HG02571 (cell line): Measurements from ENCODE around the gene TTLL9.
A peak's percentile ranks its signal among the peaks of the same experiment; 100 is the strongest.
"Not testable (repeated sequence)": the region's sequence is repeated elsewhere in the genome, so short reads cannot be mapped to it uniquely, and the experiment has no call there.

Source experiments
- ATAC-seq: cut with Tn5 transposase; IDR thresholded peaks from one replicate; pipeline ENCODE4 v1.9.1; 2021; ENCODE audit warnings: mild to moderate bottlenecking, moderate library complexity; ENCODE audit not compliant: unreplicated experiment

TTLL9 gene

GRCh38 chr20:31869942-31870725 is at the start of gene TTLL9, which contains the start of gene DUSP15:
TTLL9 (plus strand) TSS chr20:31870634; CDS start chr20:31871127, 493 bp downstream.
DUSP15 (minus strand) TSS chr20:31870527; CDS start chr20:31870337, 190 bp downstream.
- ATAC-seq: no peak

GRCh38 chr20:31821427-31821826 is 49.0 kb upstream of the TTLL9 start:
- ATAC-seq: no peak

GRCh38 chr20:31822421-31823330 is 47.8 kb upstream of the TTLL9 start:
- ATAC-seq: peak; percentile 53

GRCh38 chr20:31823360-31824124 is 46.9 kb upstream of the TTLL9 start:
- no peak for ATAC-seq

GRCh38 chr20:31824125-31824485 is 46.3 kb upstream of the TTLL9 start:
- no peak for ATAC-seq

GRCh38 chr20:31824554-31825313 is 45.7 kb upstream of the TTLL9 start:
- no peak for ATAC-seq

- no peak for ATAC-seq
Measured at GRCh38 chr20:31826074-31826473, 44.4 kb upstream of the TTLL9 start.

GRCh38 chr20:31827059-31827458 is 43.4 kb upstream of the TTLL9 start:
- no peak for ATAC-seq

- not testable (repeated sequence) for ATAC-seq
Measured at GRCh38 chr20:31828016-31828415, 42.4 kb upstream of the TTLL9 start.

GRCh38 chr20:31829731-31830130 is 40.7 kb upstream of the TTLL9 start:
- ATAC-seq: no peak

- ATAC-seq: no peak
Measured at GRCh38 chr20:31830406-31830981, 39.9 kb upstream of the TTLL9 start.

GRCh38 chr20:31831211-31831610 is 39.2 kb upstream of the TTLL9 start:
- no peak for ATAC-seq

- ATAC-seq: no peak
Measured at GRCh38 chr20:31831771-31832306, 38.6 kb upstream of the TTLL9 start.

GRCh38 chr20:31833130-31833930 is 37.1 kb upstream of the TTLL9 start:
- ATAC-seq: no peak

- ATAC-seq: no peak
Measured at GRCh38 chr20:31833931-31834521, 36.4 kb upstream of the TTLL9 start.

GRCh38 chr20:31835554-31835953 is 34.9 kb upstream of the TTLL9 start:
- ATAC-seq: no peak

GRCh38 chr20:31835977-31836852 is 34.2 kb upstream of the TTLL9 start:
- no peak for ATAC-seq
